Stimulated activated CD4-positive, alpha-beta T cell treated with anti-CD3 and anti-CD28 coated beads, Interleukin-4, amount 100 ng/mL, for 48 hours (primary cell): ENCODE data around the gene SGCE.

Experiments used
- DNase-seq, 2 donors: peaks; one replicate each; pipeline ENCODE4 v3.0.0-alpha.2; 2020; ENCODE audit warnings: low read depth in 2 of 2

Gene SGCE

DNA sequence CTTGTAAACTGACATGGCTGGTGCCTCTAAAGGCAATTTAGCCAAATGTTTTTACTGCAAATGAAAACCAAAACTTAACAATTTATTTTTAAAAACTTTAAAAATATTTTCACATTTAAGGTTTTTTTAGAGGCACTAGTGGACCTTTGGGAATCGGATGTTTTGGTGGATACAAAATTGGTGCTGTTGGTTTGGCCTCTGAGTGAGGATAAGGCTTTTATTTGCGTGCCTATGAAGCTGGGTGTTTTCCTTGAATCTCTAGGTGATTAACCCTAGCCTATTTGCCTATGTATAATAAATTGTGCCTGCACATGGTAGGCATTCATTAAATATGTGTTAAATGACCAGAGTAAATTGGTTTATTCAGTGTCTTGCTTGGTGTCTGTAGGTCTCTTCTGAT lies 2.9 kb upstream of the SGCE start:
- DNase-seq: no peak

- DNase-seq: peak; percentile 83 to 89
Measured at GRCh38 chr7:94657771-94658693, 2.1 kb upstream of the SGCE start.

GRCh38 chr7:94656925-94657731 lies 1.2 kb upstream of the SGCE start:
- DNase-seq: no peak

DNA sequence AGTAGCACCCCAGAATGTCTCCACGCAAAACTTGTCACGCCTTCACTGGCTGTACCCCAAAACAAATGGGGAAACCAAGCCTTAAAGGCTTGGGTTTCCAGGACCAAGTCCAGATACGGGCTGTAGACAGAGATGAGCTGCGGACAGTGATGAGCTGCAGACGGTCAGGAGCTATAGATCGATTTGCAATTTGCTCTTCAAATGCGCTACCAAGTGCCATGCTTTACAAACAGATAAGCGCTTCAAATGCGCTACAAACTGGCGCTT lies 658 bp upstream of the SGCE start:
- no peak for DNase-seq

GRCh38 chr7:94655126-94655847 lies 646 bp downstream of the SGCE start:
- no peak for DNase-seq

GRCh38 chr7:94654783-94655125 lies 1.2 kb downstream of the SGCE start:
- DNase-seq: no peak

DNA sequence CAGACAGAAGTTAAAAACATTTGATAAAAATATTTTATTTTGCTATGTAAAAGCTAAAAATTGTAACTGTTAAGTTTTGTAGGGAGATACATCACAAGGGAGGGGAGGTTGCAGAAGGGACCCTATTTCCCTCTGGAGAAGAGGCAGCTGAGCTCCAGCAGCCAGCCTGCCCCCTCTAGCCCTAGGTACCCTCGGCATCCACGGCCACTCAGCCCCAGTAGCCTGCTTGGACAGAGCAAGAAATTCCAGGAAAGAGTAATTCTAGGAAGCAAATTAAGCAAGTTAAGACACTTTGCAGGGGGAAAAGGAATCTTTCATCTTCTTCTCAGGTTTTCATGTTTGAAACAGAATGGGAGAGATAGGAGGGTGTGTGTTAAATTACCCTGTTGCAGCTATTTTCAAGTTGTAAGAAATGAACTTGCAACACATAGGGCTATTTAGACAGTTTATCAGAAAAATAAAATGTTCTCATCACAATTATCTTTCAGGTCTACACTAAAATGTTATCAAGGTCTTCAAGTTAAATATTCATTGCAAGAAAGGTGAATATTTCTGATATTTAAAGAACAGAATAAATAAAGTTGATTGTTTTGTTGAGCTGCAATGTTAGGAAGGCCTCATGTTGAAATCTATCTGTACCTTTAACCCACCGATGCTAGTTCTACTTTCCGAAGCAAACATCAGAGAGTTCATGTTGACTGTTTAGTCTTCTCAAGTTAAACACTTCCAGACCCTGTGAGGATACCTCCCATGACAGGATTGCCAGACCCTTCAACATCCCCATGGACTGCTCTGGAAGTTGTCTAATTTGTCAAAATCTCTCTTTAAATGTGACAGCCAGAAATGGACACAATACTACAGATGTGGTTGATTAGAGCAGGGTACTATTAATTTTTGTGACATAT lies 5.5 kb downstream of the SGCE start:
- DNase-seq: no peak

- no peak for DNase-seq
Measured at GRCh38 chr7:94649450-94649849, 6.5 kb downstream of the SGCE start.

GRCh38 chr7:94648731-94649130 lies 7.2 kb downstream of the SGCE start:
- no peak for DNase-seq

- no peak for DNase-seq
Measured at GRCh38 chr7:94647295-94647694, 8.6 kb downstream of the SGCE start.

DNA sequence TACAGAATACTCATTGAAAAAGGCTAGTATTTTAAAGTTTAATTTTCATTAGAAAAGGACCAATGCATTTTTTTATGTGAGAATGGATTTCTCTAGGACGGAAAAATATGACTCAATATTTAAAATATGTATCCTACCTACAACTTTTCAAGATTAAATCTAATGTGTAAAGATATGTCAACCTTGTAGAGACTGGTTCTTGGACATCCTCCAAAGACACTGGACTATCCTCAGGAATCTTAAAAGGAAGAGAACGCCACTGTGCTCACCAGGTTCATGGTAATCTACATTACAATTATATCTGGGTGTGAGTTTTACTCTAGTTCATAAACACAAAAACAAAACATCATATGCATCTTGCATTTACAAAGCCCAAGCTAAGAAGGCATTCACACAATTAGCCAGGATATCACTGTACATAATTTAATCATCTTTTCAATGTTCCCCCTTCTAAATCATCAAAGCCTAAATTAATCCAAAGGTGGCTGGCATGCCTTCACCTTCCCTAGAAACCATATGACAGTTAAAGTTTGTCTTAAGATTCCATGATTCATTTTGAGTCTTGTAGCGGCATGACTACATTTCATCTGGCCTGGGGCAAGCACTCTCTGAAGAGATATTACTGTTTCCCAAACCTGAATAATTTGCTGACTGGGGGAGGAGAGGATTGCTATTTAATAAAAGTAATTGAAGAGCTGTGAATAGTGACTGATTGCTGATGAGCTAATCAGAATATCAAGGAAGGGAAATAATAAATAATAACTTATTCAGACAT lies 12.0 kb downstream of the SGCE start:
- no peak for DNase-seq

DNA sequence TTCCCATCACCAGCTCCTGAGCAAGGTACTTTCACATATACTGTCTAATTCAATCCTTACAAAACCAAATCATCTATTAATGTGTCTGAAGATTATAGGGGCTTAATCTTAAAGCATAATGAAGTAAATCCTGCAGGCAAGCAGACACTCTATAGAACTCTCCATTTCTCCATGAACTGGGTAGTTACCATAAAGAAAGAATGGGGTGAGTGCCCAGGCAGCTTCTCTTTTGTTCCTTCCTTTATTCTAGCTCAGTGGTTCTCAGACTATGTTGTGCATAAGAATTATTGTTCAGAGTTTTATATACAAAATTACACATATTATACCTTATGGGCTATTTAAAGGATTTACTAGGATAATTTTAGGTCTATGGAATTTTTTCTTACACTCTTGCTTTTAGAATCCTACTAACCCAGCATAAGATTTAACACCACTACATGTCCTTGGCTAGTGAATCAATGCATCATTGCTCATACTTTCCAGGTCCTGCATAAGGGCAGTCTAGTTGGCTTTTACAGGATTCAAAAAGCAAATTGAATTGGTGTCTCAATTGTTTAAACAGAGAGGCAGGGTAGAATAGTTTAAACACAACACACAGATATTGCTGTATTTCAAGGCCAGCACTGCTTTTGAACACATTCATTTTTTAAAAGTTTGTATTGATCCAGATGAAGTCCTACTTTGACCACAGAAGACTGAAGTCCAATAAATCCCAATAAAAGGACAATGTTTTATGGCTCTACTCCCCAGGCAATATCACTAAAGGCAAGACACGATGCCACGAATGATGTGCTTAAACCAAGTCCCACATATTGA lies 12.9 kb downstream of the SGCE start:
- no peak for DNase-seq

DNA sequence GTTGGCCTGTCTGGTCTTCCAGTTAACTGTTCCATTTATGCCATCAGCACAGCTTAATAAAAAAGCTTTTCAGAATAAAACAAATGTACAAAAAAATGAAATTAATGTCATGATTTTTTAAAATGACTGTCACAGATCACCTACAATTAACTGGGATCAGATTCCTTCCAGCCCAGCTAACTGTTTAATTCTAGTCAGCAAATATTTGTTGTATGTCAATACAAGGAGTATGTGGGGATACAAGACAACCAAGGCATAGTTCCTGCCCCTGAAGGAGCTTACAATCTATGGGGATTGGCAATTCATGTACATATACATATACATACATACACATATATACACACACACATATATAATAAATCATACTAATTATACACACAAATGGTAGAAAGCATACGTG lies 16.5 kb downstream of the SGCE start:
- DNase-seq: no peak

- DNase-seq: no peak
Measured at GRCh38 chr7:94635687-94636086, 20.2 kb downstream of the SGCE start.

- DNase-seq: no peak
Measured at GRCh38 chr7:94634502-94634901, 21.4 kb downstream of the SGCE start.

DNA sequence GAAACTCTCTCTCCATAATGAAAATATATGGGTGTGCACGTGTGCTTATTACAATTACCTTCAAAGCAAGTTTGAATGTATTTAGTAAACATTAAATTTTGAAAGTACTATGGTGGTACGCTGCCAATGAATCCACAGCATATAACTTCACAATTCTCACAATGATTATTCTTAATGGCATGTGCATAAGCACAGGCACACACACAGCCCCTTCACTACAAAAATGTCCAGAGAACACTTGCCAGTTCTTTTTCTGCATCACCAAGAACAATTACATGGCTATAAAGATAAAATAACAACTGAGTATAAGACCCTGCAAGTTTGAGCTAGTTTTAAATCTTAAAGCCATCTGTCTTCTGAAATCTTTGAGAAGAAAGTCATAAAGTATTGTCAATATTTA lies 22.2 kb downstream of the SGCE start:
- no peak for DNase-seq

- no peak for DNase-seq
Measured at GRCh38 chr7:94633014-94633341, 23.0 kb downstream of the SGCE start.

GRCh38 chr7:94632338-94633013 lies 23.5 kb downstream of the SGCE start:
- DNase-seq: no peak

DNA sequence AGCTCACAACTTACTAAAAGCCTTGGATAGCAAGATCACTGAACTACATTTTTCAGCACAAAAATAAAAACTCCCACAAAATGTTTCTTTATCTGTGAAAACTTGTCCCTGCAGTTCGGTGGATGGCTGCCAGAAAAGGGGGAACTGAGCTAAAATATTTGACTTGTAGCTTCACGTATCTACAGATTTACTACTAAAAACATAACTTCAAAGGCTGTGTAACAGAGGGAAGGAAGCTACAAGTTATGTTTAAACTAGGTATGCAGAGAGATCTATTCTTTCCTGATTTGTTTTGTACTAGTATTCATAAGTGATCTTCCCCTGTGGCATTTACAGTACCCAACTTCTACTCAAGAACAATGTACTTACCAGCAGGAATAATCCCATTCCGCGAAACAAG lies 25.1 kb downstream of the SGCE start:
- DNase-seq: no peak

DNA sequence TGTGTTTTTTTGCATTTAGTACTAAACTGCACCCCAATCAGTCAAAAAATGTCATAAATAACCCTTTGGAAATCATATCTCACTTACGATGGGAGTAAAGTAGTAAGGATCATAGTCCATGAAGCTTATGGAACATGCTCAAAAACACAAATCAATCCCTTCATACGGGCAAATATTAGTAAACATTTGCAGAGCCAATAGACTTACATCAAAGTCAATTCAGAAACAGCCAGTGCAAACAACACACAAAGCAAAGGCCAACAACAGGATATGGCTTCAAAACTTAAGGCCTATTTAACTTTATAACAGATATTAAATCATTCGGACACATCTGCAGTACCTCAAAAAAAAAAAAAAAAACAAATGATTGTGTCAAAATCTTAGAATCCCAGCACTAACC lies 32.1 kb downstream of the SGCE start:
- no peak for DNase-seq
